ENCODE data around the gene CABP7. TPM values are rescaled to one million over a fixed set of nuclear protein-coding genes. Genes with fewer than 3 reads are reported as not detected.
A peak's percentile ranks its signal among the peaks of the same experiment; 100 is the strongest.

CABP7 gene
- total RNA-seq, 4 donors from 2014 or later = 0.13 TPM; not detected in 3

GRCh38 chr22:29695129-29695926 is 24.5 kb upstream of the CABP7 start:
- H3K9me3 ChIP-seq = no peaks in the 10 kb centered on the region
- no peak for DNase-seq
- peaks cover 0 to 8% (median 0%) of the 10 kb centered on the region in 4 donors for H3K27me3 ChIP-seq
- peaks cover 0 to 68% (median 8%) of the 10 kb centered on the region in 3 donors for H3K4me1 ChIP-seq
- 54 to 70% methylated on average over 9 to 22 of the region's 33 CpGs for WGBS, 2 donors
- H3K36me3 ChIP-seq = peaks cover 4 to 70% (median 5%) of the 10 kb centered on the region in 3 donors
- TF ChIP-seq CTCF (IDR thresholded peaks at IDR 0.05) (peak in 2 of 6 experiments; percentile 12 to 21), POLR2A (IDR thresholded peaks at IDR 0.05) (no peak)
- H3K4me3 ChIP-seq = no peak overlapping the region
- intact Hi-C loops (cut with DNase I) = no loop called here
- no peak overlapping the region for H3K27ac ChIP-seq

DNA sequence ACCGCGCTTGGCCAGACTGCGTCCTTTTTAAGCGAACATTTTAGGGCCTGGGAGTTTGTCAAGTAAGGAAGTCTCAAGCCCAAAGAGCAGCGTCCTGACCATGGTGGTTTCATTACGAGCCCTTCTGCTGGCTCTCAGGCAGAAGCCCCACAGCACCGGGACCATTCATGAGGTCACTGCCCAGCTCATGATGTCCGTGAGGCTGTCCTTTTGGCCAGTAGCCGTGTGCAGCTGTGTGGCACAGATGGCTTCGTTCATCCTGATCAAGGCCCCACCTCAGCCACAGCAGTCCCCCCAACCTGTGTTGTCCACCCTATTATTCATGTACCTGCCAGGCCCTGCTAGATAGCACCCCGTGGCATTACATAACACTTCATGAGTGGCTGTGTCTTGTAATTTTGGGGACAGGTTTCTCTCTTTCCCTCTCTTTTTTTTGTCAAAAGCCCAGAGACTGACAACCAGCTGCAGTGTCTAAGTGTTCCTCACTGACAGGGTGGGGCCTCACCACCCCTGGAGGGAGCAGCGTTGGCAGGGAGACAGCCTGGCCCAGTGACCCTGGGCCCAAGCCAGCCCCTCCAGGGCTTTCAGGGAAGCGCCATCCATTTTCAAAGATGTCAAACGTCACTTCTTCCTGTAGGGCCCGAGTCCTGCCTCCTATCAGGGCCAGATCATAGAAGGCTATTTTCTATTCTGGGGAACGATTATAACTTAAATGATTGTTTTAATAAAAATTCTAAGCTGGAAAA is 21.8 kb upstream of the CABP7 start:
- WGBS, 2 donors = 66 to 82% methylated on average over 10 to 11 of the region's 16 CpGs
- intact Hi-C loops (cut with DNase I) = no loop called here
- H3K36me3 ChIP-seq = peaks cover 4 to 47% (median 5%) of the 10 kb centered on the region in 3 donors

GRCh38 chr22:29700206-29700899 is 19.4 kb upstream of the CABP7 start:
- Histone ChIP-seq H3K9me3 (no peaks in the 10 kb centered on the region), H3K4me1 (peaks cover 2 to 57% (median 4%) of the 10 kb centered on the region in 3 donors), H3K36me3 (peaks cover 0 to 23% (median 4%) of the 10 kb centered on the region in 3 donors), H3K4me3 (no peak overlapping the region), H3K27ac (no peak overlapping the region), H3K27me3 (peaks cover 0 to 55% (median 2%) of the 10 kb centered on the region in 4 donors)
- no peak for DNase-seq
- intact Hi-C loops (cut with DNase I) = no loop called here
- TF ChIP-seq CTCF (IDR thresholded peaks at IDR 0.05) (no peak), POLR2A (IDR thresholded peaks at IDR 0.05) (no peak)
- WGBS, 2 donors = 61 to 67% methylated on average over 5 to 13 of the region's 19 CpGs

More for the DNA sequence above, 21.8 kb upstream of the CABP7 start:
- TF ChIP-seq CTCF (IDR thresholded peaks at IDR 0.05) (no peak), POLR2A (IDR thresholded peaks at IDR 0.05) (no peak)
- Histone ChIP-seq H3K27me3 (peaks cover 0 to 34% (median 2%) of the 10 kb centered on the region in 4 donors), H3K27ac (no peak overlapping the region), H3K4me1 (peaks cover 4 to 68% (median 8%) of the 10 kb centered on the region in 3 donors), H3K4me3 (no peak overlapping the region), H3K9me3 (no peaks in the 10 kb centered on the region)
- DNase-seq = no peak

GRCh38 chr22:29700900-29701154 is 19.0 kb upstream of the CABP7 start:
- Histone ChIP-seq H3K4me1 (peaks cover 0 to 53% (median 4%) of the 10 kb centered on the region in 3 donors), H3K27ac (no peak overlapping the region), H3K4me3 (no peak overlapping the region), H3K27me3 (peaks cover 0 to 60% (median 2%) of the 10 kb centered on the region in 4 donors), H3K36me3 (peaks cover 0 to 19% (median 4%) of the 10 kb centered on the region in 3 donors), H3K9me3 (no peaks in the 10 kb centered on the region)
- intact Hi-C loops (cut with DNase I) = no loop called here
- TF ChIP-seq CTCF (IDR thresholded peaks at IDR 0.05) = no peak
- TF ChIP-seq POLR2A (IDR thresholded peaks at IDR 0.05) = no peak
- 44% methylated on average over 5 of the region's 9 CpGs; no CpG with 5 or more reads in 1 of the 2 donors for WGBS, 2 donors
- DNase-seq = no peak
